ENCODE results near the gene ITIH5. TPM values are rescaled to one million over a fixed set of nuclear protein-coding genes. Genes with fewer than 3 reads are reported as not detected.
A peak's percentile ranks its signal among the peaks of the same experiment; 100 is the strongest.

Gene ITIH5
- total and polyA plus RNA-seq, 2 of the 8 experiments (the other 6 are each of a cell fraction or from before 2014, with no cell fraction given): 5.8 to 7.6 TPM

- DNase-seq (ENCODE audit: low read depth in 1 of 2, low spot score in 2 of 2): no peak
- H2BK5ac ChIP-seq (ENCODE audit: low read depth, low read length): no peak overlapping the region
- no peaks in the 10 kb centered on the region for H3K23me2 ChIP-seq (ENCODE audit: low read depth, low read length)
- no peaks in the 10 kb centered on the region; a peak in 1 of 8 replicates for H3K36me3 ChIP-seq (ENCODE audit: control insufficient read depth in 2 of 4, insufficient read depth in 4 of 4, low read length in 3 of 4)
- H4K20me1 ChIP-seq (replicated peaks in 1 of 2; ENCODE audit: control insufficient read depth in 1 of 2, insufficient read depth in 2 of 2, low read length in 2 of 2): no peaks in the 10 kb centered on the region
- H3K4me2 ChIP-seq (ENCODE audit: insufficient read depth in 1 of 2, low read depth in 2 of 2, low read length in 2 of 2): no peak overlapping the region
- H3K14ac ChIP-seq (ENCODE audit: insufficient read length): no peak overlapping the region
- H3K9me3 ChIP-seq (ENCODE audit: insufficient read depth in 2 of 2, low read depth in 1 of 2, low read length in 1 of 2): peaks cover 3 to 13% of the 10 kb centered on the region in 2 experiments; a peak in 3 of 4 replicates
- no peak overlapping the region for H3K18ac ChIP-seq (ENCODE audit: extremely low read depth, low read length)
- H3K4me1 ChIP-seq (replicated peaks in 1 of 4; ENCODE audit: control insufficient read depth in 3 of 4, insufficient read depth in 4 of 4, low read length in 3 of 4): no peaks in the 10 kb centered on the region
- no peak overlapping the region for H3K9ac ChIP-seq (replicated peaks in 1 of 4; ENCODE audit: extremely low read depth in 1 of 4, low read depth in 3 of 4, low read length in 3 of 4)
- no peak overlapping the region for H3K23ac ChIP-seq (ENCODE audit: insufficient read length)
- H2AK5ac ChIP-seq (ENCODE audit: low read depth, low read length): no peak overlapping the region
- no peak overlapping the region for H3K27ac ChIP-seq (ENCODE audit: low read depth, low read length)
- CTCF ChIA-PET (ENCODE audit: partially characterized antibody): interaction anchor here (0.6 to 1.1 kb wide), 2 partner anchors 13 to 132 kb away, joined by 4 to 5 read pairs; no protein-coding TSS in a partner anchor
- H2BK12ac ChIP-seq (ENCODE audit: low read depth, low read length): 0 out of 2 replicates have a peak overlapping the region, but pooled peaks have one; percentile 10
- no peak overlapping the region for H4K91ac ChIP-seq (replicated peaks; ENCODE audit: insufficient read length, low read length)
- H3K79me2 ChIP-seq (ENCODE audit: control insufficient read depth in 1 of 2, insufficient read depth in 2 of 2, low read length in 2 of 2): no peaks in the 10 kb centered on the region
- H3K4me3 ChIP-seq (ENCODE audit: extremely low read depth in 1 of 4, insufficient read depth in 2 of 4, low read depth in 3 of 4, low read length in 4 of 4): no peak overlapping the region
- 93% methylated on average over 7 of the region's 7 CpGs; no CpG with 5 or more reads in 1 of the 2 experiments for WGBS, 2 experiments (ENCODE audit: extremely low coverage in 1 of 2, insufficient coverage in 1 of 2, insufficient read length in 1 of 2, insufficient replicate concordance in 2 of 2, low coverage in 1 of 2, low lambda C conversion rate in 2 of 2, missing lambda C conversion rate in 1 of 2)
- 0 out of 2 replicates have a peak overlapping the region, but pooled peaks have one; percentile 56 for H2AFZ ChIP-seq (ENCODE audit: low read length)
- POLR2A ChIA-PET (ENCODE audit: partially characterized antibody): no interaction called here
- no peak overlapping the region for H3K56ac ChIP-seq (replicated peaks; ENCODE audit: insufficient read length, low read depth, low read length)
- no peaks in the 10 kb centered on the region for H3K27me3 ChIP-seq (replicated peaks in 1 of 4; ENCODE audit: control insufficient read depth in 3 of 4, extremely low read depth in 1 of 4, insufficient read depth in 3 of 4, low read length in 3 of 4)
- no peak for FAIRE-seq
- H3K4ac ChIP-seq (replicated peaks; ENCODE audit: insufficient read length, low read depth, low read length): no peak overlapping the region
- H3K79me1 ChIP-seq (ENCODE audit: low read depth, low read length): no peaks in the 10 kb centered on the region
- no peak overlapping the region; the same call in 1 of the 2 replicates for H4K8ac ChIP-seq (ENCODE audit: extremely low read depth, insufficient read depth, low read length)
- H2BK15ac ChIP-seq (ENCODE audit: low read length): no peak overlapping the region
- no peak overlapping the region for H2BK120ac ChIP-seq (replicated peaks; ENCODE audit: low read depth, low read length)
- no peak overlapping the region for H2BK20ac ChIP-seq (ENCODE audit: low read length)
- no peak overlapping the region for H4K5ac ChIP-seq (ENCODE audit: insufficient read length, low read depth, low read length)
- no peak for TF ChIP-seq CTCF (IDR thresholded peaks at IDR 0.05; ENCODE audit: control extremely low read depth in 1 of 3, insufficient read depth in 1 of 3, low read depth in 1 of 3, low read length in 3 of 3)
- no peak for TF ChIP-seq KDM1A (IDR thresholded peaks at IDR 0.05; ENCODE audit: borderline replicate concordance, low read length)
- no peak for TF ChIP-seq KDM4A (IDR thresholded peaks at IDR 0.05; ENCODE audit: low read depth, low read length, severe bottlenecking)
- TF ChIP-seq SUZ12 (IDR thresholded peaks at IDR 0.05; ENCODE audit: low read length): no peak
- no peak for TF ChIP-seq RAD21 (IDR thresholded peaks at IDR 0.05 in 1 of 2, conservative IDR thresholded peaks at IDR 0.05 in 1 of 2; ENCODE audit: low read depth in 2 of 2, low read length in 2 of 2)
- no peak for TF ChIP-seq NANOG (IDR thresholded peaks at IDR 0.05; ENCODE audit: insufficient read depth, low read depth, low read length, poor library complexity, severe bottlenecking)
- TF ChIP-seq RNF2 (IDR thresholded peaks at IDR 0.05; ENCODE audit: borderline replicate concordance, low read depth, low read length, missing control alignments, poor library complexity, severe bottlenecking): no peak
- TF ChIP-seq BCL11A (IDR thresholded peaks at IDR 0.05; ENCODE audit: low read depth in 2 of 2, low read length in 2 of 2): no peak
- TF ChIP-seq CREB1 (IDR thresholded peaks at IDR 0.05): no peak
Observed at GRCh38 chr10:7512487-7512886, 154.3 kb downstream of the ITIH5 start.

Measured in H1 (cell line).